IPS-18c (cell line): Measurements from ENCODE around the gene SLC5A6.

Source experiments
- H3K4me3 ChIP-seq: 2 replicates; pipeline ENCODE4 v1.7.0; 2013; ENCODE audit warnings: low read depth, mild to moderate bottlenecking, low read length, moderate library complexity; ENCODE audit not compliant: insufficient read depth
- H3K9me3 ChIP-seq: one replicate; pipeline ENCODE4 v1.6.1; 2013; ENCODE audit warnings: mild to moderate bottlenecking, low read length, moderate library complexity; ENCODE audit not compliant: control insufficient read depth, insufficient read depth

Gene SLC5A6

DNA sequence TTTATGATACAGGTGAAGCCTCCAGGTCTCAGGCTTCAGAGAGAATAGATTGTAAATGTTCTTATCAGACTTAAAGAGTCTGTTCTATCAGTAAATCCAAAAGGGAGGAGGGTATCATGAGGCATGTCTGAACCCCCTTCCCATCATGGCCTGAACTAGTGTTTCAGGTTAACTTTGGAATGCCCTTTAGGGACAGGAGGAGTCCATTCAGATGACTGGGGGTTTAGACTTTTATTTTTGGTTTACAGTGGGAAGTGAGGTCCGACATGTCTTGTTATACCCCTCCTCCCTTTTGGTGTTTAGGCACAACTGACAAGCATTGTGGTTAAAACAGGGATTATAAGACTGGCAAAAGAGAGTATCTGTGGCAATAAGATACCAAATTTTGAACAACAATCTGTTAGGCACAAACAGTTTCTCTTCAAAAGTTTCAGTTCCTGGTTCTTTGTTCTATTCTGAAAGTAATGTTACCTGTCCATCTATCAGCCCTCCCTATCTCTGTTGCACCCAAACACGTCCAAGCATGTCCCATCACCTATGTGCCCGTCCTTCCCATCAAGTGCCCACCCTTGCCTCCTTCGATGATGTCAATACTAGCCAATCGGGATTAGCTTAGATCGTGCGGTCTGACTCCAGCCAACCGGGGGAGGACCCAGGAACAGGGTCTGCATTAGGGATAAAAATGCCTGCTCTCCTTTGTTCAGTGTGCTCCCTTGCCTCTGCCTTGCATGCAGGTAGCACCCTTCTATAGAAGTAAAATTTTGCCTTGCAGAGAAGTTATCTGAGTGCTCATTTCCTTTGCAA is 46.9 kb downstream of the SLC5A6 start:
- Histone ChIP-seq H3K9me3 (no peaks in the 10 kb centered on the region), H3K4me3 (no peak overlapping the region)

DNA sequence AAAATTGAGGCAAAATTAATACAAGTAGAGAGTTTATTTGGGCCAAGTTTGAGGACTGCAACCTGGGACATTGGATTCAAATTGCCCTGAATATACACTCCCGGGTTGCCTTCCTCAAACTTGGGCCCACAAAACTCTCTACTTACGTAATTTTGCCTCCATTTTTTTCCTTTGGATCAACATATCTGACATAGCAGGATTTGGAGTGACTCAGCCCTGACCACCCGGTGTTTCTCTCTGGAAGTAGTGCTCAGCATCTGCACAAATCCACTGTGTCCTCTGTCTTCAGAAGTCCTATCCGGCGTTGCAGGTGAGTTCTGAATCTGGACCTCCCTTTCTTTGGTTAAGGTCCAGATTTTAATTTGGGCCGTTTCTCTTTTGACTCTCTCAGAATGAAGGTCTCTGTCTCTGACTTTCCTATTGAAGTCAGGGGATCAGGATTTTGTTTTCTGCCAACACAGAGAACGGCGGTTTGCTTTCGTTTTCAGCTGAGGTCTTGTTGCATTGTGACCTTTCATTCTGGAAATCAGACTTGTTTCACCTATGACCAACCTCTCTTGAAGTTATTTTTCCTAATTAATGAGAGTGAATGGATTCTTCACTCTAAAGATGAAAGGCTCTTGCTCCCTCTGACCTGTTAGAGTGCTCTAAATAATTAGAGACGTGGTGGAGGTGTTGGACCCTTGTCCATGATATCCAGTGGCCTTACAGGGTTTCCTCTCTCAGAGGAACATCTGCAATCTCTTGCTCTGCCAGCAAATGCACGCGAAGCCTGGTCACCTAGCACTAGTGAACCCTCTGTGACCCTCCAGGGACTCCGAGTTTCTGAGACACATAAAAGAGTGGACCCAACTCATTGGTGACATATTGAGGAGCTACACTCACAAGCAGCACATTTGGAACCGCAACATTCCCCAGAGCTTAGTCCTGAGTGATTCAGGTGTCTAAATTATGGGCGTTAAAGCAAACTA is 49.6 kb downstream of the SLC5A6 start:
- Histone ChIP-seq H3K9me3 (no peaks in the 10 kb centered on the region), H3K4me3 (no peak overlapping the region)

DNA sequence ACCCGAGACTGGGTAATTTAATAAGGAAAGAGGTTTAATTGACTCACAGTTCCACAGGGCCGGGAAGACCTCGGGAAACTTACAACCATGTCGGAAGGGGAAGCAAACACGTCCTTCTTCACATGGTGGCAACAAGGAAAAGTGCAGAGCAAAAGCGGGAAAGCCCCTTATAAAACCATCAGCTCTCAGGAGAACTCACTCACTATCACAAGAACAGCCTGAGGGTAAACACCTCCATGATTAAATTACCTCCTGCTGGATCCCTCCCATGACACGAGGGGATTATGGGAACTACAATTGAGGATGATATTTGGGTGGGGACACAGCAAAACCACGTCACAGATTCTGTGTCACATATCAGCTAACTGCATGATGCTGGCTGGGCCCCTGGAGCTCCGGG is 51.9 kb downstream of the SLC5A6 start:
- Histone ChIP-seq H3K9me3 (no peaks in the 10 kb centered on the region), H3K4me3 (no peak overlapping the region)

DNA sequence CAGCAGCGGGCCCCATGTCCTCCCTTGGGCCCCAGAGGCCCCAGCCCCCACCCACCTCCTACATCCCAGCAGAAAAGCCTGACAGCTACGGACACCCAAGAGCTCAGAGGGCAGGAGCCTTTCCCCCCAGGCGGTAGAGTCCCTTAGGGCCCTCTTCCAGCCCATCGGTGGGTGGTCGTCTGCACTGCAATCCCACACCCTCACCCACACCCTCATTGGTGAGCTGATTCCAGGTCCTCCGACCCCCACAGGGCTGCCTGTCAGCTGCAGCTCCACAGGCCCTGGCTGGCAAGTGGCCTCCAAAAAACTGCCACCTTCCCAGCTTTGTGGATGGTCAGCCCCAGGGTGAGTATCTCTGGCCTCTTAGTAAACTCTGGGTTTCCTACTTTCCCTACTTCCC is 52.8 kb downstream of the SLC5A6 start:
- no peak overlapping the region for H3K4me3 ChIP-seq
- H3K9me3 ChIP-seq = no peaks in the 10 kb centered on the region

DNA sequence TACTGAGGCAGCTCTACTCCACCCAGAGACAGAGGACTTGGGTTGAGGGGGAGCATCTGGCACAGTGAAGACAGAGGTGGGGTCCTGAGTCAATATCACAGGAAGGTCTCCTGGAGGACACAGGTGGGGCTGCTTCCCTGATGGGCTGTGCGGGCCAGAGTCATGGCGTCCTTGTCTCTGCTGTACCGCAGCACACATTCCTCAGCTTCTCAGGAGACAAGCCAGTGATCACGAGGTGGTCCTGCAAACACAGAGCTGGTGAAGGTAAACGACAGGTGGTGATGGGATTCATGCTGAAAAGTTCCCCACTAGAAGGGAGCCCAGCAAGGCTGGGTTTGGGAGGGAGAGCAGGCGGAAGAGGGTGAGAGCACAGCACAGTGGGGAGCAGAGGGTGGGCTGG is 53.6 kb downstream of the SLC5A6 start:
- no peak overlapping the region for H3K4me3 ChIP-seq
- H3K9me3 ChIP-seq = no peaks in the 10 kb centered on the region

DNA sequence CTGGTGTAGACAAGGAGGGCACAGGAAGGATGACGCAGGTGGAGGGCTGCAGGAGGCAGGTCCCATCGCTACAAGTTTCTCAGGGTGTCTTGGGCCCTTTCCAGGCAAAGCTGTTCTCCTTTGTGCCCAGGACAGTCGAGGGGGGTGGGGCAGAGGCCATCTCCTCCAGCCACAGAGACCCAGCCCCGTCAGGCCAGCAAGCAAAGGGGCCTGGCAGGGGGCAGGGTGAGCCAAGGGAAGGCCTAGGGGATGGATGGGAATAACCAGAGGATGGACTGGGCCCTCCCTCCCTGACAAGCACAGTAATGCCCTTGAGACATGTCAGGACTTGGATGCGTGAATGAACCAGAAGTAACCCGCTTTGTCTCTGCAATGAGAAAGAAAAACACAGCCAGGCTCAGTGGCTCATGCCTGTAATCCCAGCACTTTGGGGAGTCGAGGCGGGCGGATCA is 57.0 kb downstream of the SLC5A6 start:
- Histone ChIP-seq H3K4me3 (no peak overlapping the region), H3K9me3 (peaks cover 2% of the 10 kb centered on the region)

GRCh38 chr2:27154488-27154887 is 57.6 kb downstream of the SLC5A6 start:
- Histone ChIP-seq H3K4me3 (no peak overlapping the region), H3K9me3 (peaks cover 2% of the 10 kb centered on the region)

DNA sequence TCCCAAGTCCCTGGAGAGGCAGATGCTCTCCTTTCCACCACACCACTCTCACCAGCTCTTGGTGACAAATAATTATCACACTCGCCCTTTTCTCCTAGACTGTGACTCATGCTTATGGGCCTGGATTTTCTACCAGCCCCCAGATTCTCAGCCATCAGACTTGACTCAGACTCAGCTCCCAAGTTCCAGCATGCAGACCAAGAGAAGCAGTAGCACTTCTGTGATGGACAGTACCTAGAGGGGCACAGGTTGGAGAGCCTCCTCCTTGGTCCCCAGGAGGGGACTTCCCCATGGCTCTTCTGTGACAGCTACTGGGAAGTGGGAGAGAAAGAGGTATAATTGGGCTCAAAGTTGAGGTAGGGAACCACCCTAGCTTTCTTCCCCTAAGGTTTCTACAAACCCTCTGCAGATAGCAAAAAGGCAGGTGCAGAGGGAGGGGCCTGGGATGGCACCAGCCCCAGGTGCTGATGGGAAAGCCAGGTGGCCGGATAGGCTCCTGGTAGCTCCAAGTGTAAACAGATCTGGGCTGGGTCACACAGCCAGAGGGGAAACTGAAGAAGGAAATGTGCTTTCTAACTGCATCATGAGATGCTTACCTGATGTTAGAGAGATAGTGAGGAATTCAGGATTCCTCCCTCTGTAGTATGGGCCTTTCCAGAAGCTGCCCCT is 59.1 kb downstream of the SLC5A6 start:
- peaks cover 2% of the 10 kb centered on the region for H3K9me3 ChIP-seq

DNA sequence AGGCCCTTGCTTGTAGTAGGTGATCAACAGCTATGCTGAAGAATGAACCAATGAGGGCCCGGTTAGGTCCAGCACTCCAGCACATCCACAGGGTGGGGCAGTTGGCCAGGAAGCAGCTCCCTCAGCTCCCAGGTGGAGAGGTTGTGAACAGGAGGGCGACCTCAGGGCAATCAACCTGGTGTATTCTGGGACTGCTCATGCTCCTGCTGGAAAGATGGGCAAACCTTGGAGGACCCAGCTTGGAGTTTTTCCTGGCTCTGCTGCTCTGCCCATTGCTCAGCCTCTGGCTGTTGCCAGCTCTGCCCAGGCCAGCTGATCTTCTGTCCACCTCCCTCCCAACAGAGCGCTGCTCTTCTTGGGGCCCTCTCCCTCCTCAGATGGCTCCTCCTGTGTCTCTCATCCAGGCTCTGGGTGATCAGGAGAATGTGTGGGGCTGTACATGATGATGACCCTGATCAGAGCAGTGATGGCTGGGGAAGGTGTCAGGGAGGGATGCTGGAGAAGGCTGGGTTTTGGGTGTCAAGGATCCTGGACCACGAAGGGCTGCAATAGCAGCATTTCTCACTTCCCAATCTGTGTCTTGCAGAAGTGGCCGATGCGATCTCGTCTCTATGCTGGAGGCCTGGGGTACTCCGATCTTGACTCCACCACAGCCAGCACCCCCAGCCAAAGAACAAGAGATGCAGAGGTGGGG is 59.8 kb downstream of the SLC5A6 start:
- peaks cover 2% of the 10 kb centered on the region for H3K9me3 ChIP-seq
- H3K4me3 ChIP-seq = no peak overlapping the region

More for the DNA sequence above, 59.1 kb downstream of the SLC5A6 start:
- no peak overlapping the region for H3K4me3 ChIP-seq

DNA sequence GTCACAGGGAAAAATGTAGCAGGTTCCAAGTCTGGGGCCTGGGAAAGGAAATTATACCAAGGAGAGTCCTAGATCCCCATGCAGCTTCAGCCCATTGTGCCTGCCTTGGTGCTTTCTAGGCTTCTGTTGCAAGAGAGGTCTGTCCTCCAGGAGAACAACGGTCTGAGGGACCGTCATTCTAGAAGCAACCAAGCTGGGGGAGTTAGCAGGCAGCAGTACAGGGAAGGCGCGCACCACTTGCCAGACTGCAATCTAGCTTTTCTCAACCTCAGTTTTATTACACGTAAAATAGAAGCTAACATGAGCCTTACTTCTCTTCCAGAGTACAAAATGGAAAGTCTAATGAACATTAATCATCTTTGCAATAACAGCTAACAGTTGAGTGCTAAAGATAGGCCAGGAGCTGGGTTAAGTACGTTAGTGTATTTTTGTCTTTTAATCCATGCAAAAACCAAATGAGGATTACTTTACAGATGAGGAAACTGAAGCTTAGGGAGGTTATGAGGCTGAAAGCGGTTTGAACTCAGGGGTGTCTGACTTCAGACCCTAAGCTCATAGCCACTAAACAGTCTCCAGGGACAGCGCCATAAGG is 61.3 kb downstream of the SLC5A6 start:
- Histone ChIP-seq H3K4me3 (no peak overlapping the region), H3K9me3 (peaks cover 2% of the 10 kb centered on the region)
